ENCODE data around the gene C1QTNF3. TPM values are rescaled to one million over a fixed set of nuclear protein-coding genes. Genes with fewer than 3 reads are reported as not detected.
"Not testable (repeated sequence)": the region's sequence is repeated elsewhere in the genome, so short reads cannot be mapped to it uniquely, and the experiment has no call there.

Gene C1QTNF3
- total RNA-seq, 1 donor from 2014 or later, result 7.7 TPM

- no peak overlapping the region for H3K4me3 Mint-ChIP-seq
- CTCF ChIA-PET, result interaction anchor here (0.7 kb wide), 1 partner anchor 14 kb away, joined by 4 read pairs; no protein-coding TSS in a partner anchor
- no peak for TF ChIP-seq CTCF (IDR thresholded peaks at IDR 0.05)
- intact Hi-C loops (cut with micrococcal nuclease), result no loop called here
- DNase-seq (no peak), ATAC-seq (ENCODE audit: low read depth) (no peak)
- peaks cover 23% of the 10 kb centered on the region for H3K4me1 Mint-ChIP-seq
- H3K9me3 Mint-ChIP-seq, result peaks cover 4% of the 10 kb centered on the region
- H3K27ac Mint-ChIP-seq, result no peak overlapping the region
- H3K36me3 Mint-ChIP-seq (ENCODE audit: low read depth), result no peaks in the 10 kb centered on the region
- POLR2A ChIA-PET, result no interaction called here
- no peaks in the 10 kb centered on the region for H3K27me3 Mint-ChIP-seq
Observed at GRCh38 chr5:34011536-34011935, 31.5 kb downstream of the C1QTNF3 start.

GRCh38 chr5:34010146-34010545 lies 32.9 kb downstream of the C1QTNF3 start:
- POLR2A ChIA-PET; H3K9me3 Mint-ChIP-seq; H3K36me3 Mint-ChIP-seq (ENCODE audit: low read depth); intact Hi-C loops (cut with micrococcal nuclease); H3K4me3 Mint-ChIP-seq; CTCF ChIA-PET; H3K27ac Mint-ChIP-seq; DNase-seq; H3K27me3 Mint-ChIP-seq; ATAC-seq (ENCODE audit: low read depth): not testable (repeated sequence)
- peaks cover 23% of the 10 kb centered on the region for H3K4me1 Mint-ChIP-seq

- no peak for DNase-seq
- Mint-ChIP-seq H3K36me3 (ENCODE audit: low read depth) (peaks cover 8% of the 10 kb centered on the region), H3K4me3 (no peak overlapping the region), H3K9me3 (peaks cover 4% of the 10 kb centered on the region), H3K27ac (no peak overlapping the region), H3K4me1 (peaks cover 23% of the 10 kb centered on the region), H3K27me3 (no peaks in the 10 kb centered on the region)
- ChIA-PET POLR2A (interaction anchor here (1.4 kb wide), 1 partner anchor 829 kb away, joined by 4 read pairs; the partner anchor contains the start of gene TTC23L), CTCF (no interaction called here)
- no peak for TF ChIP-seq CTCF (IDR thresholded peaks at IDR 0.05)
- ATAC-seq (ENCODE audit: low read depth), result no peak
- intact Hi-C loops (cut with micrococcal nuclease), result loop anchor here (5.0 kb wide), 1 partner anchor 1422 kb away; the partner anchor contains the start of gene SUB1
Observed at GRCh38 chr5:34009610-34010009, 33.4 kb downstream of the C1QTNF3 start.

- ChIA-PET CTCF (no interaction called here), POLR2A (interaction anchor here (1.4 to 1.5 kb wide), 4 partner anchors 568 to 921 kb away, joined by 3 to 11 read pairs (median 6); partner anchors contain the start of genes BRIX1, DNAJC21, RAD1 and TARS1)
- Mint-ChIP-seq H3K36me3 (ENCODE audit: low read depth) (peaks cover 16% of the 10 kb centered on the region), H3K27ac (peak overlapping the region; percentile 91), H3K27me3 (no peaks in the 10 kb centered on the region), H3K4me3 (peak overlapping the region; percentile 95), H3K4me1 (peaks cover 23% of the 10 kb centered on the region), H3K9me3 (peaks cover 2% of the 10 kb centered on the region)
- intact Hi-C loops (cut with micrococcal nuclease), result loop anchor here (1.0 to 5.0 kb wide), 2 partner anchors 569 to 1422 kb away; partner anchors contain the start of genes SUB1 and TARS1
- ATAC-seq (ENCODE audit: low read depth), result no peak
- no peak for TF ChIP-seq CTCF (IDR thresholded peaks at IDR 0.05)
- no peak for DNase-seq
Observed at GRCh38 chr5:34008802-34009201, 34.2 kb downstream of the C1QTNF3 start.

GRCh38 chr5:34007621-34008600 lies 35.1 kb downstream of the C1QTNF3 start, which contains the start of gene AMACR:
Gene AMACR (minus strand): TSS chr5:34008050. CDS start chr5:34008019, 31 bp downstream.
- Mint-ChIP-seq H3K9me3 (no peaks in the 10 kb centered on the region), H3K36me3 (ENCODE audit: low read depth) (peaks cover 25% of the 10 kb centered on the region), H3K4me1 (peaks cover 23% of the 10 kb centered on the region), H3K27ac (peak within 1 kb of the TSS; percentile 91), H3K4me3 (peak within 1 kb of the TSS; percentile 95), H3K27me3 (no peaks in the 10 kb centered on the region)
- DNase-seq, result peak; percentile 90
- peak; percentile 92 for ATAC-seq (ENCODE audit: low read depth)
- ChIA-PET POLR2A (interaction anchor here (1.4 to 1.5 kb wide), 4 partner anchors 567 to 922 kb away, joined by 3 to 11 read pairs (median 6); partner anchors contain the start of genes BRIX1, DNAJC21, RAD1 and TARS1), CTCF (no interaction called here)
- intact Hi-C loops (cut with micrococcal nuclease), result loop anchor here (1.0 to 5.0 kb wide), 6 partner anchors 11 to 1421 kb away; partner anchors contain the start of genes DNAJC21, RXFP3, SUB1 and TARS1
- no peak for TF ChIP-seq CTCF (IDR thresholded peaks at IDR 0.05)

Data from activated B cell treated with CpG ODN at 0.5 μM for 24 hours (primary cell).